ENCODE data around the gene MRPS11. TPM values are rescaled to one million over a fixed set of nuclear protein-coding genes. Genes with fewer than 3 reads are reported as not detected.

MRPS11 gene
- total RNA-seq, 3 donors from 2014 or later, result 23.4 to 26.7 (median 25.6) TPM

DNA sequence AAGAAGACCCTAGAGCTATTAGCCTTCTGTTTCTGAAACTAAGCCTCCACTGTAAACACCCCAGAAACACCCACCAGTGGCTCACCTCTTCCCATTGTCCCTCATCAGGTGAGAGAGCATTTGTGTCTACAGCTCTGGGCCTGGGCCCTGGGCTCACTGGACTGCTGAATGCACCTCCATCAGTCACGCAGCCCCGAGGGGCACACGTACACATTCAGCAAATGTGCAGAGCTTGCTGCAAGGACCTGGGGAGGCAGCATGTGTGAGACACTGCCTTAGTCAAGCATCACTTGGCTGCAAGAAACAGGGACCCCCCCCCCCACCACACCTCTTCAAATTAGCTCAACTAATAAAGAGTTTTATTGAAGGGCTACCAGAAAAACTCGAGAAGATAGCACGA is 29.3 kb upstream of the MRPS11 start:
- DNase-seq (ENCODE audit: low spot score in 2 of 2), result no peak
- no peaks in the 10 kb centered on the region for H3K4me1 ChIP-seq
- H3K9me3 ChIP-seq, result peaks cover 0 to 2% of the 10 kb centered on the region in 2 donors
- TF ChIP-seq POLR2AphosphoS5 (IDR thresholded peaks at IDR 0.05) (no peak), POLR2A (IDR thresholded peaks at IDR 0.05) (no peak)
- TF ChIP-seq, protein P1, sequence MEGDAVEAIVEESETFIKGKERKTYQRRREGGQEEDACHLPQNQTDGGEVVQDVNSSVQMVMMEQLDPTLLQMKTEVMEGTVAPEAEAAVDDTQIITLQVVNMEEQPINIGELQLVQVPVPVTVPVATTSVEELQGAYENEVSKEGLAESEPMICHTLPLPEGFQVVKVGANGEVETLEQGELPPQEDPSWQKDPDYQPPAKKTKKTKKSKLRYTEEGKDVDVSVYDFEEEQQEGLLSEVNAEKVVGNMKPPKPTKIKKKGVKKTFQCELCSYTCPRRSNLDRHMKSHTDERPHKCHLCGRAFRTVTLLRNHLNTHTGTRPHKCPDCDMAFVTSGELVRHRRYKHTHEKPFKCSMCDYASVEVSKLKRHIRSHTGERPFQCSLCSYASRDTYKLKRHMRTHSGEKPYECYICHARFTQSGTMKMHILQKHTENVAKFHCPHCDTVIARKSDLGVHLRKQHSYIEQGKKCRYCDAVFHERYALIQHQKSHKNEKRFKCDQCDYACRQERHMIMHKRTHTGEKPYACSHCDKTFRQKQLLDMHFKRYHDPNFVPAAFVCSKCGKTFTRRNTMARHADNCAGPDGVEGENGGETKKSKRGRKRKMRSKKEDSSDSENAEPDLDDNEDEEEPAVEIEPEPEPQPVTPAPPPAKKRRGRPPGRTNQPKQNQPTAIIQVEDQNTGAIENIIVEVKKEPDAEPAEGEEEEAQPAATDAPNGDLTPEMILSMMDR (IDR thresholded peaks at IDR 0.05), result no peak
- no peaks in the 10 kb centered on the region for H3K36me3 ChIP-seq
- H3K27me3 ChIP-seq, result no peaks in the 10 kb centered on the region
- H3K4me3 ChIP-seq, result no peak overlapping the region
- intact Hi-C loops (cut with DNase I; ENCODE audit: low total_unique reads), result no loop called here
- H3K27ac ChIP-seq, result no peak overlapping the region

- no peak overlapping the region for H3K27ac ChIP-seq
- H3K36me3 ChIP-seq, result no peaks in the 10 kb centered on the region
- no peaks in the 10 kb centered on the region for H3K4me1 ChIP-seq
- DNase-seq (ENCODE audit: low spot score in 2 of 2), result no peak
- intact Hi-C loops (cut with DNase I; ENCODE audit: low total_unique reads), result no loop called here
- no peaks in the 10 kb centered on the region for H3K27me3 ChIP-seq
- TF ChIP-seq, protein P1 (IDR thresholded peaks at IDR 0.05), result no peak
- TF ChIP-seq POLR2A (IDR thresholded peaks at IDR 0.05) (no peak), POLR2AphosphoS5 (IDR thresholded peaks at IDR 0.05) (no peak)
- H3K9me3 ChIP-seq, result peaks cover 0 to 10% of the 10 kb centered on the region in 2 donors
- H3K4me3 ChIP-seq, result no peak overlapping the region
Measured at GRCh38 chr15:88440021-88440420, 27.5 kb upstream of the MRPS11 start.

GRCh38 chr15:88441076-88441730 is 26.3 kb upstream of the MRPS11 start:
- no peak for TF ChIP-seq POLR2AphosphoS5 (IDR thresholded peaks at IDR 0.05)
- TF ChIP-seq POLR2A (IDR thresholded peaks at IDR 0.05), result no peak
- TF ChIP-seq, protein P1 (IDR thresholded peaks at IDR 0.05), result no peak
- Histone ChIP-seq H3K27me3 (no peaks in the 10 kb centered on the region), H3K4me3 (no peak overlapping the region), H3K9me3 (peaks cover 0 to 10% of the 10 kb centered on the region in 2 donors), H3K4me1 (no peaks in the 10 kb centered on the region), H3K27ac (no peak overlapping the region), H3K36me3 (no peaks in the 10 kb centered on the region)
- intact Hi-C loops (cut with DNase I; ENCODE audit: low total_unique reads), result no loop called here
- DNase-seq (ENCODE audit: low spot score in 2 of 2), result no peak

DNA sequence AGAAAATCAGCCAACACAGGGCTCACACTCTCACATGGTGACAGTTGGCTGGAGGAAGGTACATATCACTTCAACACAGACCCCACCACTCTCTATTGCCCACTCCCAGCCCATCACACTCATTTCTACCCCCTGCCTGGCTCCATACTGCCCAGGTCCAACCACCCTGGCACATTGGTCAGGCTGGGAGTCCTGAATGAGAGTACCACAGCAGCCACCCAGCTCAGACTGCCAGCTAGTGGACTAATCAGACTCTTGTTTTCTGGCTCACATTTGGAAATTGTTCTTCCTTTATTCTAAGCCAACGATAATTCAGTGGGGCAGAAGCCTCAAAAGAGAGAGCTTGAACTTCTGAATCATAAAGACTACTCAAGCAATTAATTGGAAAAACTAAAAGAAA is 20.3 kb upstream of the MRPS11 start:
- intact Hi-C loops (cut with DNase I; ENCODE audit: low total_unique reads), result no loop called here
- H3K4me3 ChIP-seq, result no peak overlapping the region
- no peak for DNase-seq (ENCODE audit: low spot score in 2 of 2)
- H3K27ac ChIP-seq, result no peak overlapping the region
- peaks cover 0 to 16% of the 10 kb centered on the region in 2 donors for H3K27me3 ChIP-seq
- no peaks in the 10 kb centered on the region for H3K36me3 ChIP-seq
- H3K9me3 ChIP-seq, result peaks cover 0 to 10% of the 10 kb centered on the region in 2 donors
- TF ChIP-seq POLR2AphosphoS5 (IDR thresholded peaks at IDR 0.05), result no peak
- no peak for TF ChIP-seq POLR2A (IDR thresholded peaks at IDR 0.05)
- TF ChIP-seq, protein P1 (IDR thresholded peaks at IDR 0.05), result no peak
- no peaks in the 10 kb centered on the region for H3K4me1 ChIP-seq

DNA sequence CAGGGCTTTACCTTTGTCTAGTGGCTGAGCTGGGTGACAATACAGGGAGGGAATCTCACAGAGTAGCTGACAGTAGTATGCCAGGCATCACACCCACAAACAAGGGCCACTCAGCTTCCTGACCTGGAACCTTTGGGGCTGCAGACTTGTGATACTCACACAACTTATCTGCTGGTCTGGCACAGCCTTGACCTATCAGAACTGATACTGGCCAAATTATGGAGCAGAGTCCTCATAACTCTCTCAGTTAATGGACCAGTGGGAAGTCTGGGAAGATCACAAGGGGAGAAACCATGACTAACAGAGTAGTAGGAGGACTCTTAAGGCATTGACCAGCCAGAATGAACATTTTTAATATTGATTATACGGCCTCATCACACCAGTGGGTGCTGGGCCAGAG is 19.8 kb upstream of the MRPS11 start:
- intact Hi-C loops (cut with DNase I; ENCODE audit: low total_unique reads), result no loop called here
- Histone ChIP-seq H3K27me3 (peaks cover 0 to 16% of the 10 kb centered on the region in 2 donors), H3K4me1 (no peaks in the 10 kb centered on the region), H3K4me3 (no peak overlapping the region), H3K27ac (no peak overlapping the region), H3K36me3 (no peaks in the 10 kb centered on the region), H3K9me3 (peaks cover 0 to 10% of the 10 kb centered on the region in 2 donors)
- no peak for DNase-seq (ENCODE audit: low spot score in 2 of 2)
- no peak for TF ChIP-seq POLR2AphosphoS5 (IDR thresholded peaks at IDR 0.05)
- TF ChIP-seq, protein P1 (IDR thresholded peaks at IDR 0.05), result no peak
- no peak for TF ChIP-seq POLR2A (IDR thresholded peaks at IDR 0.05)
